ENCODE results near the gene FKBP5. TPM values are rescaled to one million over a fixed set of nuclear protein-coding genes. Genes with fewer than 3 reads are reported as not detected.
"Not testable (repeated sequence)": the region's sequence is repeated elsewhere in the genome, so short reads cannot be mapped to it uniquely, and the experiment has no call there.

FKBP5 gene
- total and polyA plus RNA-seq, 10 of the 15 experiments (the other 5 are each of a cell fraction or from before 2014, with no cell fraction given) = 29.0 to 123 (median 62.3) TPM

DNA sequence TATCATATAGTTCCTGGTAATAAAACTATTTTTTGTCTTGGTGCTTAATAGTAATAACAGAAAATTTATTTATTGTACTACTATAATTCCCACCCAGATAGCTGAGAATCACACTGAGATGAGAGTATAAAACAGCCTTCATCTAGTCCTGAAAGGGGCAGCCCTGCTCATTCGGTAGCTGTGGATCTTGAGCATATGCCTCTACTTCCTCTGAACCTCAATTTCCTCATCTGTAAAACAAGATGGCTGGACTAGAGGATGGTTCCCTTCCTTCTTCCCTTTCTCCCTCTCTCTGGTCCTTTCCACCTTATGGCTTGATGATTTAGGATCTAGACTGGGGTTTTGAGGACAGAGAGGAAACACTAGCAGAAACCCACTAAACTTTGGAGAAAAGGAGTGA lies 15.0 kb downstream of the FKBP5 start:
- DNase-seq (ENCODE audit: low read depth, low spot score) (no peak), FAIRE-seq (no peak), ATAC-seq (no peak)
- CTCF ChIA-PET = interaction anchor here (0.6 to 2.1 kb wide), 4 partner anchors 10 to 63 kb away, joined by 3 to 9 read pairs (median 4); partner anchors contain the start of gene ARMC12
- POLR2A ChIA-PET = interaction anchor here (0.9 to 1.7 kb wide), 7 partner anchors 8 to 57 kb away, joined by 3 to 12 read pairs (median 3); no protein-coding TSS in a partner anchor
- RAD21 ChIA-PET (ENCODE audit: unreplicated experiment) = interaction anchor here (1.1 to 1.5 kb wide), 3 partner anchors 13 to 62 kb away, joined by 4 to 7 read pairs (median 6); no protein-coding TSS in a partner anchor
- H3K4me2 ChIP-seq (ENCODE audit: control insufficient read depth, insufficient read depth) = no peak overlapping the region
- H3K9ac ChIP-seq (ENCODE audit: control insufficient read depth, insufficient read depth, low read length) = no peak overlapping the region
- H3K27ac ChIP-seq (ENCODE audit: control insufficient read depth, insufficient read depth) = no peak overlapping the region
- no peaks in the 10 kb centered on the region for H3K27me3 ChIP-seq (replicated peaks in 1 of 2; ENCODE audit: control insufficient read depth in 2 of 2, insufficient read depth in 2 of 2, low read length in 1 of 2)
- SMC1A ChIA-PET (ENCODE audit: uncharacterized antibody, unreplicated experiment) = interaction anchor here (0.9 to 2.2 kb wide), 8 partner anchors 10 to 89 kb away, joined by 3 to 11 read pairs (median 4); no protein-coding TSS in a partner anchor
- H2AFZ ChIP-seq (ENCODE audit: control insufficient read depth, low read depth, low read length) = peak overlapping the region; percentile 31; the same call in 1 of the 2 replicates
- no peak overlapping the region for H3K4me3 ChIP-seq
- no TSS peak for BruUV-seq (replicated peaks)
- H3K9me3 ChIP-seq (replicated peaks; ENCODE audit: control insufficient read depth, insufficient read depth, low read length) = no peaks in the 10 kb centered on the region
- H4K20me1 ChIP-seq (ENCODE audit: control insufficient read depth, insufficient read depth) = no peaks in the 10 kb centered on the region
- peaks cover 3% of the 10 kb centered on the region for H3K4me1 ChIP-seq (ENCODE audit: control insufficient read depth, insufficient read depth, low read length)
- no peaks in the 10 kb centered on the region for H3K36me3 ChIP-seq (ENCODE audit: control insufficient read depth in 2 of 2, insufficient read depth in 2 of 2, low read length in 1 of 2)
- in situ Hi-C loops (cut with MboI) = no loop called here
- TF ChIP-seq ZZZ3 (IDR thresholded peaks at IDR 0.05; ENCODE audit: control insufficient read depth, insufficient read length, low read depth) = no peak
- TF ChIP-seq ZNF384 (IDR thresholded peaks at IDR 0.05; ENCODE audit: borderline replicate concordance, low read depth, low read length) = no peak
- TF ChIP-seq WRNIP1 (IDR thresholded peaks at IDR 0.05; ENCODE audit: borderline replicate concordance, low read depth, low read length) = no peak
- no peak for TF ChIP-seq KDM1A (IDR thresholded peaks at IDR 0.05; ENCODE audit: borderline replicate concordance)
- intact Hi-C loops (cut with micrococcal nuclease; ENCODE audit: unreplicated experiment) = no loop called here
- 85% methylated on average over 1 of the region's 1 CpG for WGBS (ENCODE audit: insufficient coverage, insufficient replicate concordance, low lambda C conversion rate, missing lambda C conversion rate)
- peaks cover 42% of the 10 kb centered on the region for H3K79me2 ChIP-seq (ENCODE audit: control insufficient read depth, insufficient read depth, low read length)

DNA sequence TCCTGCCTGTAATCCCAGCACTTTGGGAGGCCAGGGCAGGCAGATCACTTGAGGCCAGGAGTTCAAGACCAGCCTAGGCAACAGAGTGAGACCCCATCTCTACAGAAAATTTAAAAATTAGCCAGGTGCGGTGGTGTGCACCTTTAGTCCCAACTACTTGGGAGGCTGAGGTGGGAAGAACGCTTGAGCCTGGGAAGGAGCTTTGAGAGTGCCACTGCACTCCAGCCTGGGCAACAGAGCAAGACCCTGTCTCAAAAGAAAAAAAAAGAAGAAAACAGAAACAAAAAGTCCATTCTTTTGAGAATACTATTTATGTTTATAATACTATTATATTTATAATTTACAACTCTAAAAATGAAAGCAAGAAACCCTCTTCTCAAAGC lies 15.4 kb downstream of the FKBP5 start:
- RAD21 ChIA-PET (ENCODE audit: unreplicated experiment) = interaction anchor here (1.1 to 1.5 kb wide), 3 partner anchors 14 to 63 kb away, joined by 4 to 7 read pairs (median 6); no protein-coding TSS in a partner anchor

More for the DNA sequence above, 15.4 kb downstream of the FKBP5 start:
- ChIA-PET CTCF (interaction anchor here (0.6 to 1.5 kb wide), 3 partner anchors 10 to 64 kb away, joined by 3 to 5 read pairs (median 4); partner anchors contain the start of gene ARMC12), POLR2A (interaction anchor here (1.0 to 1.7 kb wide), 2 partner anchors 12 to 18 kb away, joined by 3 to 4 read pairs; no protein-coding TSS in a partner anchor), SMC1A (ENCODE audit: uncharacterized antibody, unreplicated experiment) (interaction anchor here (1.0 to 1.7 kb wide), 3 partner anchors 8 to 31 kb away, joined by 3 to 7 read pairs (median 4); no protein-coding TSS in a partner anchor)
- H3K4me2 ChIP-seq (ENCODE audit: control insufficient read depth, insufficient read depth); H3K27me3 ChIP-seq (replicated peaks in 1 of 2; ENCODE audit: control insufficient read depth in 2 of 2, insufficient read depth in 2 of 2, low read length in 1 of 2); ATAC-seq; FAIRE-seq; H4K20me1 ChIP-seq (ENCODE audit: control insufficient read depth, insufficient read depth); H3K4me3 ChIP-seq; H3K27ac ChIP-seq (ENCODE audit: control insufficient read depth, insufficient read depth); H3K9ac ChIP-seq (ENCODE audit: control insufficient read depth, insufficient read depth, low read length); DNase-seq (ENCODE audit: low read depth, low spot score); H2AFZ ChIP-seq (ENCODE audit: control insufficient read depth, low read depth, low read length); intact Hi-C loops (cut with micrococcal nuclease; ENCODE audit: unreplicated experiment); H3K36me3 ChIP-seq (ENCODE audit: control insufficient read depth in 2 of 2, insufficient read depth in 2 of 2, low read length in 1 of 2); H3K9me3 ChIP-seq (replicated peaks; ENCODE audit: control insufficient read depth, insufficient read depth, low read length); in situ Hi-C loops (cut with MboI); BruUV-seq (replicated peaks); H3K4me1 ChIP-seq (ENCODE audit: control insufficient read depth, insufficient read depth, low read length): not testable (repeated sequence)
- WGBS (ENCODE audit: insufficient coverage, insufficient replicate concordance, low lambda C conversion rate, missing lambda C conversion rate) = 96% methylated on average over 2 of the region's 2 CpGs
- peaks cover 46% of the 10 kb centered on the region for H3K79me2 ChIP-seq (ENCODE audit: control insufficient read depth, insufficient read depth, low read length)

Measured in GM12878 (cell line).